Measurements from ENCODE around the gene ACADVL.

DNA sequence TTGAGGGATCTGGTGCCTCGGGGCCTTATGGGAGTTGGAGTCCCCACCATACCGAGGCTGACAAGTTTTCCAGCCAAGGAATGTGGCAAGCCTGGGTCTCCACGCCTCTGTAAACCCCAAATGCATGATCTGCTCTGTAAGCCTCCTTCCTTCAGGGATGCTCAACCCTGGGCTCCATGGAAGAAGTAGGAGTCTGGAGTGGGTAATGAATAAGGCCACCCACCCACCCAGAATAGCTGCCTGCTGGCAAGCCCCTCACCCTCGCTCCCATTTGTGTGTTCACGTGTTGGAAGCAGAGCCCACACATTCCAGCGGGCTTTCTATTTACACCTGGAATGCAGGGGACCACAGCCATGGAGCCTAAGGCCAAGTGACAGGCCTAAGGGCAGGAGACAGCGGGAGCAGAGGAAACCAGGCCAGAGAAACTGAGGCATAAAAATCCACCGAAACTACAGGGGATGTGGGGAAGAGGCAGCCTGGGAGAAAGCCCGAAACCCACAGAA lies 4.6 kb upstream of the ACADVL start:
- TF ChIP-seq, protein P1, sequence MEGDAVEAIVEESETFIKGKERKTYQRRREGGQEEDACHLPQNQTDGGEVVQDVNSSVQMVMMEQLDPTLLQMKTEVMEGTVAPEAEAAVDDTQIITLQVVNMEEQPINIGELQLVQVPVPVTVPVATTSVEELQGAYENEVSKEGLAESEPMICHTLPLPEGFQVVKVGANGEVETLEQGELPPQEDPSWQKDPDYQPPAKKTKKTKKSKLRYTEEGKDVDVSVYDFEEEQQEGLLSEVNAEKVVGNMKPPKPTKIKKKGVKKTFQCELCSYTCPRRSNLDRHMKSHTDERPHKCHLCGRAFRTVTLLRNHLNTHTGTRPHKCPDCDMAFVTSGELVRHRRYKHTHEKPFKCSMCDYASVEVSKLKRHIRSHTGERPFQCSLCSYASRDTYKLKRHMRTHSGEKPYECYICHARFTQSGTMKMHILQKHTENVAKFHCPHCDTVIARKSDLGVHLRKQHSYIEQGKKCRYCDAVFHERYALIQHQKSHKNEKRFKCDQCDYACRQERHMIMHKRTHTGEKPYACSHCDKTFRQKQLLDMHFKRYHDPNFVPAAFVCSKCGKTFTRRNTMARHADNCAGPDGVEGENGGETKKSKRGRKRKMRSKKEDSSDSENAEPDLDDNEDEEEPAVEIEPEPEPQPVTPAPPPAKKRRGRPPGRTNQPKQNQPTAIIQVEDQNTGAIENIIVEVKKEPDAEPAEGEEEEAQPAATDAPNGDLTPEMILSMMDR (IDR thresholded peaks at IDR 0.05), result 0 out of 2 replicates have a peak, but pooled peaks have one; percentile 4
- TF ChIP-seq ZFX (IDR thresholded peaks at IDR 0.05; ENCODE audit: borderline replicate concordance), result no peak
